GM13977 (cell line): ENCODE measurements around the gene ANAPC7.
"Not testable (repeated sequence)": the region's sequence is repeated elsewhere in the genome, so short reads cannot be mapped to it uniquely, and the experiment has no call there.

Source experiments
- DNase-seq: peaks from one replicate; pipeline ENCODE4 v3.0.0; 2012; ENCODE audit warnings: low spot score
- CTCF ChIP-seq: IDR thresholded peaks from 2 replicates; pipeline ENCODE4 v1.5.1; 2012; ENCODE audit warnings: mild to moderate bottlenecking, control low read depth; ENCODE audit not compliant: insufficient read depth; ENCODE audit errors: extremely low read depth, missing control alignments
- in situ Hi-C: fragments of 300-500 bp; cut with MboI; formaldehyde crosslinking; loops from one replicate; pipeline ENCODE4 v1.12.0; 2022; ENCODE audit warnings: low sequenced_read_pairs, low pct_unique_long_range_greater_than_20kb, mixed read lengths, inconsistent platforms; ENCODE audit not compliant: unreplicated experiment

Gene ANAPC7

GRCh38 chr12:110365489-110366320 is 37.8 kb downstream of the ANAPC7 start:
- in situ Hi-C loops = no loop called here
- TF ChIP-seq CTCF = no peak
- DNase-seq = no peak

GRCh38 chr12:110361216-110361615 is 42.3 kb downstream of the ANAPC7 start:
- in situ Hi-C loops = no loop called here
- no peak for DNase-seq
- TF ChIP-seq CTCF = no peak

GRCh38 chr12:110358384-110359097 is 45.0 kb downstream of the ANAPC7 start:
- in situ Hi-C loops, DNase-seq: not testable (repeated sequence)

- in situ Hi-C loops = no loop called here
- peak; percentile 62 for TF ChIP-seq CTCF
- DNase-seq = peak; percentile 49
These were observed 48.4 kb downstream of the ANAPC7 start for GRCh38 chr12:110355073-110355472.

- TF ChIP-seq CTCF = no peak
- no peak for DNase-seq
- in situ Hi-C loops = no loop called here
These were observed 49.2 kb downstream of the ANAPC7 start for GRCh38 chr12:110354172-110354780.

- in situ Hi-C loops = no loop called here
- no peak for DNase-seq
- no peak for TF ChIP-seq CTCF
These were observed 50.1 kb downstream of the ANAPC7 start for GRCh38 chr12:110353211-110353965.
